ENCODE results near the gene TMEM129. TPM values are rescaled to one million over a fixed set of nuclear protein-coding genes. Genes with fewer than 3 reads are reported as not detected.

Gene TMEM129
- total RNA-seq, 2 experiments from 2014 or later, result 39.2 to 44.0 TPM

GRCh38 chr4:1711571-1712215 is 9.4 kb downstream of the TMEM129 start:
- Histone ChIP-seq H3K9me2 (ENCODE audit: insufficient read depth, low read length) (no peaks in the 10 kb centered on the region), H4K20me1 (ENCODE audit: insufficient read depth, low read length) (peaks cover 44% of the 10 kb centered on the region), H2AFZ (ENCODE audit: low read length) (no peak overlapping the region), H3K4me3 (ENCODE audit: low read depth, low read length, poor library complexity, severe bottlenecking) (peak overlapping the region; percentile 86), H3K79me2 (ENCODE audit: insufficient read depth, low read depth, low read length) (peaks cover 90% of the 10 kb centered on the region), H3K36me3 (ENCODE audit: insufficient read depth, low read length) (peaks cover 82% of the 10 kb centered on the region), H3K27ac (ENCODE audit: low read depth, low read length, poor library complexity, severe bottlenecking) (peak overlapping the region; percentile 85), H3K9me3 (ENCODE audit: low read length) (no peaks in the 10 kb centered on the region), H3K4me1 (ENCODE audit: insufficient read depth, low read length, poor library complexity, severe bottlenecking) (peaks cover 55% of the 10 kb centered on the region), H3K4me2 (ENCODE audit: low read length) (peak overlapping the region; percentile 91)
- POLR2A ChIA-PET, result interaction anchor here (1.0 to 1.3 kb wide), 3 partner anchors 10 to 19 kb away, joined by 3 to 10 read pairs (median 3); partner anchors contain the start of genes TACC3 and TMEM129
- TF ChIP-seq, protein P1, sequence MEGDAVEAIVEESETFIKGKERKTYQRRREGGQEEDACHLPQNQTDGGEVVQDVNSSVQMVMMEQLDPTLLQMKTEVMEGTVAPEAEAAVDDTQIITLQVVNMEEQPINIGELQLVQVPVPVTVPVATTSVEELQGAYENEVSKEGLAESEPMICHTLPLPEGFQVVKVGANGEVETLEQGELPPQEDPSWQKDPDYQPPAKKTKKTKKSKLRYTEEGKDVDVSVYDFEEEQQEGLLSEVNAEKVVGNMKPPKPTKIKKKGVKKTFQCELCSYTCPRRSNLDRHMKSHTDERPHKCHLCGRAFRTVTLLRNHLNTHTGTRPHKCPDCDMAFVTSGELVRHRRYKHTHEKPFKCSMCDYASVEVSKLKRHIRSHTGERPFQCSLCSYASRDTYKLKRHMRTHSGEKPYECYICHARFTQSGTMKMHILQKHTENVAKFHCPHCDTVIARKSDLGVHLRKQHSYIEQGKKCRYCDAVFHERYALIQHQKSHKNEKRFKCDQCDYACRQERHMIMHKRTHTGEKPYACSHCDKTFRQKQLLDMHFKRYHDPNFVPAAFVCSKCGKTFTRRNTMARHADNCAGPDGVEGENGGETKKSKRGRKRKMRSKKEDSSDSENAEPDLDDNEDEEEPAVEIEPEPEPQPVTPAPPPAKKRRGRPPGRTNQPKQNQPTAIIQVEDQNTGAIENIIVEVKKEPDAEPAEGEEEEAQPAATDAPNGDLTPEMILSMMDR (conservative IDR thresholded peaks at IDR 0.05; ENCODE audit: low read length), result no peak
- no peak for TF ChIP-seq EZH2phosphoT487 (IDR thresholded peaks at IDR 0.05; ENCODE audit: borderline replicate concordance, low read depth, low read length)
- BruUV-seq (replicated peaks), result no TSS peak
- peak; percentile 59 for DNase-seq (ENCODE audit: low spot score)
- CTCF ChIA-PET (ENCODE audit: unreplicated experiment), result interaction anchor here (1.3 kb wide), 1 partner anchor 19 kb away, joined by 5 read pairs; no protein-coding TSS in a partner anchor
- intact Hi-C loops (cut with micrococcal nuclease; ENCODE audit: unreplicated experiment), result loop anchor here (1.0 to 10.0 kb wide), 6 partner anchors 12 to 1037 kb away; partner anchors contain the start of genes ATP5ME, MYL5, NSD2 and RNF4

- no peaks in the 10 kb centered on the region for H3K9me3 ChIP-seq (ENCODE audit: low read length)
- H3K27ac ChIP-seq (ENCODE audit: low read depth, low read length, poor library complexity, severe bottlenecking), result peak overlapping the region; percentile 85
- peaks cover 82% of the 10 kb centered on the region for H3K36me3 ChIP-seq (ENCODE audit: insufficient read depth, low read length)
- H3K4me3 ChIP-seq (ENCODE audit: low read depth, low read length, poor library complexity, severe bottlenecking), result peak overlapping the region; percentile 86
- ChIA-PET CTCF (ENCODE audit: unreplicated experiment) (interaction anchor here (1.3 kb wide), 1 partner anchor 18 kb away, joined by 5 read pairs; no protein-coding TSS in a partner anchor), POLR2A (interaction anchor here (1.5 kb wide), 1 partner anchor 18 kb away, joined by 3 read pairs; no protein-coding TSS in a partner anchor)
- BruUV-seq (replicated peaks), result no TSS peak
- H4K20me1 ChIP-seq (ENCODE audit: insufficient read depth, low read length), result peaks cover 39% of the 10 kb centered on the region
- H3K9me2 ChIP-seq (ENCODE audit: insufficient read depth, low read length), result no peaks in the 10 kb centered on the region
- H3K79me2 ChIP-seq (ENCODE audit: insufficient read depth, low read depth, low read length), result peaks cover 90% of the 10 kb centered on the region
- intact Hi-C loops (cut with micrococcal nuclease; ENCODE audit: unreplicated experiment), result loop anchor here (5.0 to 10.0 kb wide), 3 partner anchors 129 to 1036 kb away; partner anchors contain the start of genes ATP5ME, MYL5 and RNF4
- peak overlapping the region; percentile 91 for H3K4me2 ChIP-seq (ENCODE audit: low read length)
- no peak overlapping the region for H2AFZ ChIP-seq (ENCODE audit: low read length)
- no peak for DNase-seq (ENCODE audit: low spot score)
- peaks cover 49% of the 10 kb centered on the region for H3K4me1 ChIP-seq (ENCODE audit: insufficient read depth, low read length, poor library complexity, severe bottlenecking)
- TF ChIP-seq EZH2phosphoT487 (IDR thresholded peaks at IDR 0.05; ENCODE audit: borderline replicate concordance, low read depth, low read length), result no peak
- TF ChIP-seq, protein P1 (conservative IDR thresholded peaks at IDR 0.05; ENCODE audit: low read length), result no peak
Measured at GRCh38 chr4:1711055-1711570, 10.0 kb downstream of the TMEM129 start.

Measured in OCI-LY7 (cell line).